ENCODE measurements around the gene SMAP1.

Gene SMAP1

GRCh38 chr6:70675822-70676221 is 8.1 kb downstream of the SMAP1 start:
- no peak for DNase-seq
- in situ Hi-C loops (cut with MboI; ENCODE audit: low pct_unique_long_range_greater_than_20kb, low sequenced_read_pairs): no loop called here

DNA sequence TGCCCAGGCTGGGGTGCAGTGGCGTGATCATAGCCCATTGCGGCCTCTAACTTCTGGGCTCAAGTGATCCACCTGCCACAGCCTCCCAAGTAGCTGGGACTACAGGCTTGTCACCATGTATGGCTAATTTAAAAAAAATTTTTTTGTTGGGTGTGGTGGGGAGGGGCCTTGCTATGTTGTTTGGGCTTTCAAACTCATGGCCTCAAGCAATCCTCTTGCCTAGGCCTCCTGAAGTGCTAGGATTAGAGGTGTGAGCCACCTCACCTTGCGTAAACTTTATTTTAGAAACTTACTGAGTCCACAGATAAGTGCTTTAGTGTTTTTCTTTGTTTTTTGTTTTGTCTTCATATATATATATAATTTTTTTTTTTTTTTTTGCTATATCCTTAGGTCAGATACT is 9.1 kb downstream of the SMAP1 start:
- no peak for DNase-seq
- in situ Hi-C loops (cut with MboI; ENCODE audit: low pct_unique_long_range_greater_than_20kb, low sequenced_read_pairs): no loop called here

- in situ Hi-C loops (cut with MboI; ENCODE audit: low pct_unique_long_range_greater_than_20kb, low sequenced_read_pairs): no loop called here
Observed at GRCh38 chr6:70680396-70680795, 12.7 kb downstream of the SMAP1 start.

GRCh38 chr6:70684794-70685493 is 17.3 kb downstream of the SMAP1 start:
- in situ Hi-C loops (cut with MboI; ENCODE audit: low pct_unique_long_range_greater_than_20kb, low sequenced_read_pairs): no loop called here
- DNase-seq: no peak

More at GRCh38 chr6:70680396-70680795, 12.7 kb downstream of the SMAP1 start:
- no peak for DNase-seq

DNA sequence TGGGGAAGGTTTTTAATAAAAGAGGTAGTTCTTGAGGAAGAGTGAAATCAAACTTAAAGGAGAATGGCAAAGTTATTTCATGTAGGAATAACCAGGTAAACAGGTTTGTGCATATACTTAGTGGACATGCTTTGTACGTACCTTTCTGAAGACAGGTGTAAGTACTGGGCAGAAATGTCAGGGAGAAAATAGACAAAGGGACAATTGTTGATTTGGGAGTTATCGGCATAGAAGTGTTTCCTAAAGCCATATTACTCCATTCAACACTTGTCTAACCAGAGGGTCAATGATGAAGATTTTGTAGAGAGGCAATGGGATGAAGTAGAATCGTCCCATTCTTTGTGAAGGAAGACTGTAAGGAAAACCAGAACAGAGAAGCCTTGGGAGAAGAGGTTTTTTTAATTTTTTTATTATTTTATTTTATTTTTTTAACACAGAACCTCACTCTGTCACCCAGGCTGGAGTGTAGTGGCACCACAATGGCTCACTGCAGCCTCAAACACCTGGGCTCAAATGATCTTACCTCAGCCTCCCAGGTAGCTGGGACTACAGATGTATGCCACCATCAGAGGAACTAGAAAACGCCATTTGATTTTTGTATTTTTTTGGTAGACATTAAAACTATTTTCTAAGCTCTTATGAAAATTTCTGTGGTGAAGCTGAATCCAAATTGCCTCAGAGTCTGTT is 18.0 kb downstream of the SMAP1 start:
- DNase-seq: no peak
- in situ Hi-C loops (cut with MboI; ENCODE audit: low pct_unique_long_range_greater_than_20kb, low sequenced_read_pairs): no loop called here

DNA sequence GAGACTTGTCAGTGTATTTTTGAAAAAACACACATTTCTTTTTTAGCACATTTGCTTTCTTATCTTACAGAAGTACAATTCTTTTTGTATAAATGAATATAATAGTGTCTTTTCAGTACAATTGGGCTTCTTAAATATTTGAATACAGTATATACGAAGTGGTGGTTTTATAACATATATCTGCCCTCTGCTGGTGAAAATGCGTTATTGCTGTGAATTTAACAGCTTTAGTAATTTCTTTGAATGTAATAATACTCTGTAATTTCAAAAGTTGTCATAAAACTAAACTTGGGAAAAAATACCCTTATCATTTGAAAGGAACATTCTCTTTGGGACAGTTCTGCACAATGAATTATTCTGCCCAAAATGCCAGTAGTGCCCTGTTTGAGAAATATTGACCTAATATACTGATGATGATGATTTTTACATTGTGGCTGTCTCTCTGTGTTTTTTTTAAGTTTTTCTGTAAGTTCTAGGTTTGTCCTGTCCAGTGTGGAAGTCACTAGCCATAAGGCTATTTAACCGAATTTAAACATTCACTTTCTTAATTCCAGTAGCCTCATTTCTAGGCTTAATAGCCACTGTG is 19.0 kb downstream of the SMAP1 start:
- DNase-seq: peak; percentile 48
- in situ Hi-C loops (cut with MboI; ENCODE audit: low pct_unique_long_range_greater_than_20kb, low sequenced_read_pairs): no loop called here

- in situ Hi-C loops (cut with MboI; ENCODE audit: low pct_unique_long_range_greater_than_20kb, low sequenced_read_pairs): no loop called here
- no peak for DNase-seq
Observed at GRCh38 chr6:70693887-70694286, 26.2 kb downstream of the SMAP1 start.

DNA sequence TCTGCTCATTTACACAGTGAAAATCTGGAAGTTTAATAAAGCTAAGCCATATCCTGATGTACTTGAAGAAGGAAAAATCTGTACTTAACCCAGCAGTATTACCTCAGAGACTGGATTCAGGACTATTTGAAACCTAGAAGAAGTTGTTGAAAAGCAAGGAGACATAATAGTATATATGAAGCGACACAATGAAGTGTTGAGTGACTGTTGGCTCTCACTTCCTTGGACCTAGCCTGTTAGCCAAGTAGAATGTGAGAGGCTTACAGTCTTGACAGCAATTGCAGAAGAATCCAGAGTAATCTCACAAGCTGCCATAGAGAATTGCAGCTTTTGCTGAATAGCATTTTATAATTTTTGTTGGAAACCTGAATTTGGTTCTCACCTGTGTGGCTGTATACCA is 26.7 kb downstream of the SMAP1 start:
- no peak for DNase-seq
- in situ Hi-C loops (cut with MboI; ENCODE audit: low pct_unique_long_range_greater_than_20kb, low sequenced_read_pairs): no loop called here

GRCh38 chr6:70700922-70701876 is 33.5 kb downstream of the SMAP1 start:
- DNase-seq: no peak
- in situ Hi-C loops (cut with MboI; ENCODE audit: low pct_unique_long_range_greater_than_20kb, low sequenced_read_pairs): loop anchor here (25.0 kb wide), 2 partner anchors 186 to 311 kb away; no protein-coding TSS in a partner anchor

DNA sequence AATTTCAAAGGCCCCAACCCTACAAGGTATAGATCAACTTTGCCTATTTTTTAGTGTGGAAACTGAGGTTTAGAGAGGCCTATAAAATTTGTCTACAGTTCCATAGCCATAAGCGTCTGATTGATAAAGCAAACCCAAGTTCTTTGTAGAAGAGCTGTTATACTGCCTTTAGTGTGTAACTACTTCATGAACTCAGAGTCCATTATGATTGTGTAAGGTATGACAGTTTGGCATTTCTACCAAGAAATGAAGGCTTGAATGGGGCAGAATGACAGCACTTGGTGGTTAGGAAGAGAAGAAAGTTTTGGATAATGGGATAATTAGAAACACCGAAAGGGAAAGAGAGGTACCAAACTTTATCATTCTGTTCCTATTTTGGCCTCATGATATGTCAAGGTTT is 38.1 kb downstream of the SMAP1 start:
- in situ Hi-C loops (cut with MboI; ENCODE audit: low pct_unique_long_range_greater_than_20kb, low sequenced_read_pairs): loop anchor here (25.0 kb wide), 2 partner anchors 182 to 307 kb away; no protein-coding TSS in a partner anchor
- DNase-seq: no peak

GRCh38 chr6:70706491-70707123 is 38.9 kb downstream of the SMAP1 start:
- DNase-seq: peak; percentile 64
- in situ Hi-C loops (cut with MboI; ENCODE audit: low pct_unique_long_range_greater_than_20kb, low sequenced_read_pairs): loop anchor here (25.0 kb wide), 2 partner anchors 181 to 306 kb away; no protein-coding TSS in a partner anchor

- in situ Hi-C loops (cut with MboI; ENCODE audit: low pct_unique_long_range_greater_than_20kb, low sequenced_read_pairs): loop anchor here (25.0 kb wide), 2 partner anchors 179 to 304 kb away; no protein-coding TSS in a partner anchor
- no peak for DNase-seq
Observed at GRCh38 chr6:70707893-70708292, 40.2 kb downstream of the SMAP1 start.

DNA sequence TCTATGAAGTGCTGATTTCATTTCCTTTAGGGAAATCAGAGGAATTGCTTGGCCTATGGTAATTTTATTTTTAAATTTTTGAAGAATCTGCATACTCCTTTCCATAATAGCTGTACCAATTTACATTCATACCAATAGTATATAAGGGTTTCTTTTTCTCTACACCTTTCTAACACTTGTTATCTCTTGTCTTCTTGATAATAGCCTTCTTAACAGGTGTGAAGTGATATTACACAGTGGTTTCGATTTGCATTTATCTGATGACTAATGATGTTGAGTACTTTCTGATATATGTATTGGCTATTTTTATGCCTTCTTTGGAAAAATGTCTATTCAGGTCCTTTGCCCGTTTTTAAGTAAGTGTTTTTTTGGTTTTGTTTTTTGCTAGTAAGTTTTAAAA is 40.8 kb downstream of the SMAP1 start:
- in situ Hi-C loops (cut with MboI; ENCODE audit: low pct_unique_long_range_greater_than_20kb, low sequenced_read_pairs): loop anchor here (25.0 kb wide), 2 partner anchors 179 to 304 kb away; no protein-coding TSS in a partner anchor
- DNase-seq: no peak

GRCh38 chr6:70709826-70710225 is 42.1 kb downstream of the SMAP1 start:
- DNase-seq: no peak
- in situ Hi-C loops (cut with MboI; ENCODE audit: low pct_unique_long_range_greater_than_20kb, low sequenced_read_pairs): loop anchor here (25.0 kb wide), 2 partner anchors 177 to 302 kb away; no protein-coding TSS in a partner anchor

DNA sequence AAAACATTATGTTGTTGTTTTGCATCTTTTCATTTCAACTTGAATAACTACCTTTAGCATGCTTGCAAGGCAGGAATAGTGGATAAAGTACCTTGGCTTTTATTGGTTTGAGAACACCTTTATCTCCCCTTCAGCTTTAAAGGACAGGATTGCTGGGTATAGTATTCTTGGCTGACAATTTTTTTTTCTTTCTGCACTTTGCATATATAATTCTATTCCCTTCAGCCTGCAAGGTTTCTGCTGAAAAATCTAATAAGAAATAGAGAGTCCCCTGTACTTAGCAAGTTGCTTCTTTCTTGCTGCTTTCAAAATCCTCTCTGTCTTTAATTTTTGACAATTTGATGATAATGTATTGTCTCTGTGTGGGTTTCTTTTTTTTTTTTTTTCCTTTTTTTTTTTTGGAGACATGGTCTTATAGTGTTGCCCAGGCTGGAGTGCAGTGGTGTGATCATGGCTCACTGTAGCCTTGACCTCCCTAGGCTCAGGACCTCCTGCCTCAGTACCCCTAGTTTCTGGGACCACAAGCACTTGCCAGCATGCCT is 47.1 kb downstream of the SMAP1 start:
- DNase-seq: no peak
- in situ Hi-C loops (cut with MboI; ENCODE audit: low pct_unique_long_range_greater_than_20kb, low sequenced_read_pairs): loop anchor here (25.0 kb wide), 2 partner anchors 173 to 298 kb away; no protein-coding TSS in a partner anchor

DNA sequence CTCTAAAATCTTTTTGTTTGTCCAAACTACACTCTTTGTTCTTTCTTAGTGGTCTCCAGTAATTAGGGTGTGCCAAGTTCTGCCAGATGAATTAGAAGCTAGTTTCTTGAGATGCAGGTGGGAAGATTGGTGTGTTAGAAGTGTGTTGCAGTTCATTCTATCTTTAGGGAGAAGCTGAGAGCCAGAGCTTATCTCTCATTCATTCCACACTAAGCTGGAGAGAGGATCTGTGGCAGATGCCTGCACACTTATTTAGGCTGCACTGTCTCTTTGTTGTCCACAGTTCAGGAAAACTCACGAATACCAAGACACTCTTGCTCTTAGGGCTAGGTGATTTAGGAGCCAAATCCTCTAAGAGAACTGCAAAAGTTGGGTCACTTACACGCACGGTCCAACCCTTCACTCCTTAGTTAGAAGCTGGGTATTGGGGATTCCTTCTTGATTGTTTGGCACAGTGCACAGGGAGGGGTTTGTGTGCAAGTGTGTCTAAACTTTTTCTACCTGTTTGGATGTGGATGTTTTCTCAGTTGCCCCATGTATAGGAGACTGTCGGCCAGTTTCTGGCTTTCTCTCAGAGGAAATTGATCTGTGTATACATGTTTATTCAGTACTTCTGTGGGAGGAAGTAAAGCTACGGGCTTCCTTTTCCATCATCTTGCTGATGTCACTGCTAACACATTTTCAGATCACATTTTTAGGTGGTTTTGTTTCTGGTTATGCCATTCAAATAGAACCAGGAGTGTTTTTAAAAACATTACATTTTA is 49.5 kb downstream of the SMAP1 start:
- in situ Hi-C loops (cut with MboI; ENCODE audit: low pct_unique_long_range_greater_than_20kb, low sequenced_read_pairs): loop anchor here (25.0 kb wide), 2 partner anchors 170 to 295 kb away; no protein-coding TSS in a partner anchor
- DNase-seq: peak; percentile 41

GRCh38 chr6:70724524-70724923 is 56.8 kb downstream of the SMAP1 start:
- DNase-seq: no peak
- in situ Hi-C loops (cut with MboI; ENCODE audit: low pct_unique_long_range_greater_than_20kb, low sequenced_read_pairs): loop anchor here (25.0 kb wide), 2 partner anchors 163 to 288 kb away; no protein-coding TSS in a partner anchor
